Activated T-helper 1 cell treated with anti-CD3 and anti-CD28 coated beads, Interleukin-2, amount 50 U/mL, for 16 hours (primary cell): ENCODE data around the gene PCDH19.

ENCODE experiments used
- DNase-seq, 2 donors: peaks; one replicate each; pipeline ENCODE4 v3.0.0-alpha.2; 2020; ENCODE audit warnings: low read depth in 1 of 2, low spot score in 1 of 2

PCDH19 gene

GRCh38 chrX:100405424-100405823 is 4.6 kb downstream of the PCDH19 start:
- no peak for DNase-seq

- no peak for DNase-seq
Observed at GRCh38 chrX:100404851-100405250, 5.2 kb downstream of the PCDH19 start.

DNA sequence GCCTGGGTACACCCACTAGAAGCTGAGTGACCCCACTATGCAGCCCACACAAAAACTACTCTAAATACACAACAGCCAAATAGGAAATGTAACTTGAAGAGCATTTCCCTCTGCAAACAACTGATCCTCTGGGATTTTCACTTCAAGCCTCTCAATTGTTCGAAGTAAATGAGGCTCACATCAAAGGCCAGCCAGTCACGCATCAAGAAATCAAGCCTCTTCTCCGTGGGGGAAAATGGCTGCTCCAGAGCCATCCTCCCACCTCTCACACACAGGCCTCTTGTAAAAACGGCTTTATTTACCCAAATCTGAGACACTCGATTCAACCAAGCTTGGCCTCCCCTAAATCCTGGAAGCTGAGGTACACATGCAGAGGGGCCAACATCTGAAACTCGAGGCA is 14.3 kb downstream of the PCDH19 start:
- DNase-seq = no peak

GRCh38 chrX:100381619-100382018 is 28.5 kb downstream of the PCDH19 start:
- DNase-seq = no peak

GRCh38 chrX:100379388-100379986 is 30.6 kb downstream of the PCDH19 start:
- DNase-seq = no peak

DNA sequence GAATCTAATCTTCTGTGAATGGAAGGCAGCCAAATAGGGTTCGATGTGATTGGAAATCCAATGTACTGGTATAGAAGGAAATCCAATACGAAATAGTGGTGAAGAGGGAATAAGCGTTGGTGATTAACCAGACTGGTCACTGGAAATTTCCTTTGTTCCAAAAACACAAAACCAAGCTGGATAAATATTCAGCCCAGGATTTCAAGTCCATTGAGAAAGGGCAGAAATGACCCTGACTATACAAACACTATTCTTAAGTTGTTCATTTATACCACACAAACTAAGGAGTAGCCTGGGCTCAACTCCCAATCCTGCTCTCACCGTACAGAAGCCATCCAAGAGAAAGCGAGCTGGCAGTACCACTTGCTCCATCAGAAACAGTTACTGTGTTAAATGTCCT is 32.2 kb downstream of the PCDH19 start:
- DNase-seq = no peak

DNA sequence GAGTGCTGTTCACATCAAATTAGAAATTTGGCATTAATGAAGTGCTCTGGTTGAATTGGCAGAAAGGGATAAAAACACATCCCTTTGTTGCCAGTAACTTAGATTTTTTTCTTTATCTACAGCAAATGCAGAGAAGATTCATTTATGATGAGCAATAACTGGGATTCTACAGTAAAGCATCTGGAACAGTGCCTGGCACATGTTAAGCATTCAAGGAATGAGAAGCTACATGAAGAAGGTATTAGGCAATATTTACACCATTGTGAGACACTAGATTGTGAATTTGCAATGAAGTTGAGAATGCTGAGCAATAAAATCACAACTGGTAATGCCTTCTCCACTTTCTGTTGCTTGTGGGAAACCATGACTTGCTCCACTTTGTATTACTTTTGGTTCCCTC is 33.5 kb downstream of the PCDH19 start:
- no peak for DNase-seq

DNA sequence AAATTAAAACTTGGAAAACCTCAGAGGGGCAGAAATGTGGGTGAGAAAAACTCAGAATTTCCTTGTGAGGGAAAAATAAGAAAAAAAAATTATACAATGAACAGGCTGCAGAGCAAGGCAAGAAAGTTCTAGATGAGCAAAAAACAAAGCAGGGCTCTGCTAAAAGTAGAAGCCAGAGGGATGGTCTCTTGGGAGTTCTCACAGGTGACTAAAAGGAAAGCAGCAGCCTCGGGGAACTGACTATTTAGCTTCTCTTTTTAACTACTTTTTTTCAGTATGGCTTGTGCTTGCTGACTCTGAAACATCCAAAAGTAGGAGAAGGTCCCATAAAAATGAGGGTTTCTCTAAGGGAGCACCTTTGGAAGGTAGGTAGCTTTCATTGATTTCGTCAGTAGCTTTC is 36.4 kb downstream of the PCDH19 start:
- no peak for DNase-seq

- no peak for DNase-seq
Observed at GRCh38 chrX:100368167-100368566, 41.9 kb downstream of the PCDH19 start.

DNA sequence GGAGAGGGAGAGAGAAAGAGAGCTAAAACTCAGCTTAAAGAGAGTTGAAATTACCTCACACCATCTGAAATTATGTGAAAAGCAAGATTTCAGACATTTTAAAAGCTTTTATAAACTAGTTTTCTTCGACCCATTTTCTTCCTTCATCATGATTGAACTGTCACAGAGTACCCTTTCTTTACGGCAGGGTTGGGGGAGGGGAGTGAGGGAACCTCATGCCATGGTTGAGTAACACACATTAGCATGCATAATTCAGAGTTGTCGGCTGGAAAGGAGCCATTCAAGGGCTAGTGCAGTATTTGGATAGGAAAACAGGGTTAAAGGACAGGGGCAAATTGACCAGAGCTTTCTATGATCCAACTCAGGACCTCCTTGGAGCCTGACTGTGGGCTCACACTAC is 46.2 kb downstream of the PCDH19 start:
- DNase-seq = no peak

DNA sequence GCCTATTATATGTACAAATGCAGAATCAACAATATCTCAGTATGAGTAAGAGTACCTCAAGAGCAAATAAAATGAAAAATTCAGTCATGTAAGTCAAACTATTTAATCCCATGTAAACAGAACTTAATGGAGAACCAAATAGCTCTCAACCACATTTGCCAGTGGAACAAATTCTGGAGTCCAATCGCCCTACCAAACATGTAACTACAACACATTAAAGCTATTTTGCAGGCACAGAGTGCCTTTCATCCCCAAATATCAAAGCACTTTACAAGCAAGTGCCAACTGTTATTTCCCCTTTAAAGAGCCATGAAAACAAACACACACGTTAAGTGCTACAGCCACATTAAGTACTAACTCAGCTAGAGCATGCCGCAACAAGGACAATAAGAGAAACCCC is 51.3 kb downstream of the PCDH19 start:
- DNase-seq = no peak

DNA sequence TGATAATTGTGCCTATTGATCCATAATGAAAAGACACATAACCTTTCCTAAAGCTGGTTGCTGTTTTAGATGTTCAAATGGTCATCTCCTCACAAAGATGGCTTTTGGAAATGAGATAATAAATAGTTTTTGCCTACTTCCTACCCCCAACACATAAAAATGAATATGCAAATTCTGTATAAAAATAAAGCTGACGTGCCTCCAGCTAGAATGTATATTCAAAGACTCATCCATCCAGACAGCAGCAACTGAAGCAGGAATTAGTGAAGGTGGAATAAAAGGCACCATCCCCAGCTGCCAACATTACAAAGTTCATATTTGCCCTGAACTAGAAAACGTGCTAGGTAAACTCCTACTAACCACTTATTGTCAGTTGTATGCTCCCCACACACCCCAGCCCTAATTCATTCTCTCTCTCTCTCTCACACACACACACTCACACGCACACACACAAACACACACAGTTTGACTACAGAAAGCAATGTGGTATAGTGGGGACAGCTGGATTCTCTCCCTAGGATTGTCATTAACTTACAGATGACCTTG is 53.6 kb downstream of the PCDH19 start:
- no peak for DNase-seq

- no peak for DNase-seq
Observed at GRCh38 chrX:100355680-100356079, 54.4 kb downstream of the PCDH19 start.

GRCh38 chrX:100353326-100353725 is 56.7 kb downstream of the PCDH19 start:
- no peak for DNase-seq

- no peak for DNase-seq
Observed at GRCh38 chrX:100350704-100351489, 59.2 kb downstream of the PCDH19 start.

- DNase-seq = no peak
Observed at GRCh38 chrX:100349391-100349790, 60.7 kb downstream of the PCDH19 start.

- no peak for DNase-seq
Observed at GRCh38 chrX:100341142-100341510, 68.9 kb downstream of the PCDH19 start.

DNA sequence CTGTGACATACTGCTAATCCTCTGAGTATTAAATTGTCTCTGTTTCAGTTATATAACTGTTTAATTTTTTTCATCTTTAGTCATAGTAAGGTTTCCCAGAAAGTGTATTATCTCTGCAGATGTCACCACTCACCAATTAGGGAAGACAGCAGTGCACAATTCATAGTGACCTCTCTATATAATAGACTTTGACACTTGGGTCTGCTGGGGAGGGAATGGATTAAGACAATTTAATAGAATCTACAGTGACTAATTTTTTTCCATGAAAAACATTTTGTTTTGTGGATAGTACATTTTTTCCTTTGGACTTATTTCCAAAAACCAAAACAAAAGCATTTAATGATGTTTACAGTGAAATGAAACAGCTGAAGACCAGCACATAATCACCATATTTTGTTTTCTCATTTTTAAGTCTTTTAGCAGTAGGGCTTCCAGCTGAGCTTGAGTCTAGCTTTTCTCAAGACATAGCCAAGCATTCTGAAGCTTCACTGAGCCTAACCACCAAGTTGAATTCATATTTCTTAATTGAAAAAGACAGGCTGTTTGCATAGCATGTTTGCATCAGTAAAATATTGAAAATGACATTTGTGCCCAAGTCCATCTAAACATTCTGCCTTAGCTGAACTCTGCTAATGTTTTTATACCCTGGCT is 69.5 kb downstream of the PCDH19 start:
- no peak for DNase-seq

GRCh38 chrX:100328351-100328750 is 81.7 kb downstream of the PCDH19 start:
- no peak for DNase-seq

GRCh38 chrX:100319716-100320115 is 90.4 kb downstream of the PCDH19 start:
- no peak for DNase-seq

GRCh38 chrX:100316987-100317386 is 93.1 kb downstream of the PCDH19 start:
- no peak for DNase-seq

DNA sequence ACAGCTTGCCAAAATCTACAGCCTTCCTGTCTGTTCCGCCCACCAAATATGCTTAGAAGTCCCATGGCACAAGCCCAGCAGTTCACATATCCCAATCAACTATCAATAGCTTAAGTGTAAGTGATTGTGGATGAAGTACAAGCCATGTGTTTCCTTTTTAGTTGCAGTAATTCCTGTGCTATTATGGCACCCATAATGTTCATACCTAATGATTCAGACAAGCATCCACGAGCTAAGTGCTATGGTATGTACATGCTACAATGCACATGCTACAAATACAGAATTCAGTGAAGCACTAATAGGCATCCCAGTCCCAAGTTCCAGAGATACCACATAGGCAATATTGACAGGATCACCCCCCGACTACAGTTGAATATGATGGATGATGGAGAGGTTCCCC is 94.5 kb downstream of the PCDH19 start:
- no peak for DNase-seq
